Endometrial microvascular endothelial cells (primary cell): ENCODE results near the gene OR1S2. TPM values are rescaled to one million over a fixed set of nuclear protein-coding genes. Genes with fewer than 3 reads are reported as not detected.

Source experiments
- total RNA-seq: library from RNA; depleted of rRNA; stranded (reverse); fragments of >200 nt; gene quantifications from one replicate; pipeline ENCODE4 v1.2.3, GENCODE V29; 2015; ENCODE audit errors: inconsistent ontology term

The OR1S2 gene
- total RNA-seq, 1 donor from 2014 or later = not detected

Other genes starting within 250 kb of the OR1S2 start
- gene OR9Q1, start 180.3 kb downstream of the OR1S2 start, total RNA-seq = not detected
- not detected for gene OR6Q1, start 173.2 kb downstream of the OR1S2 start, total RNA-seq
- gene OR9I1, start 78.6 kb downstream of the OR1S2 start, total RNA-seq = not detected
- gene OR9Q2, start 15.1 kb downstream of the OR1S2 start, total RNA-seq = not detected
- not detected for gene OR1S1, start 8.6 kb upstream of the OR1S2 start, total RNA-seq
- not detected for gene OR10Q1, start 24.8 kb upstream of the OR1S2 start, total RNA-seq
- gene OR10W1, start 64.1 kb upstream of the OR1S2 start, total RNA-seq = not detected
- not detected for gene OR5B17, start 154.9 kb upstream of the OR1S2 start, total RNA-seq
- not detected for gene OR5B3, start 202.7 kb upstream of the OR1S2 start, total RNA-seq
- not detected for gene OR5B2, start 224.0 kb upstream of the OR1S2 start, total RNA-seq
- gene OR5B12, start 238.1 kb upstream of the OR1S2 start, total RNA-seq = not detected